HG02610 (cell line): ENCODE data around the gene GAGE12J.
"Not testable (repeated sequence)": the region's sequence is repeated elsewhere in the genome, so short reads cannot be mapped to it uniquely, and the experiment has no call there.

Source experiments
- ATAC-seq: cut with Tn5 transposase; IDR thresholded peaks from one replicate; pipeline ENCODE4 v1.9.1; 2021; ENCODE audit warnings: mild to moderate bottlenecking, moderate library complexity; ENCODE audit not compliant: unreplicated experiment

The GAGE12J gene

GRCh38 chrX:49321737-49322136, at the start of gene GAGE12J:
Gene GAGE12J (plus strand): TSS chrX:49322037. CDS start chrX:49323194, 1,157 bp downstream.
- not testable (repeated sequence) for ATAC-seq

- ATAC-seq, result no peak
Observed at GRCh38 chrX:49272421-49272820, 49.4 kb upstream of the GAGE12J start.

GRCh38 chrX:49273181-49273727, 48.6 kb upstream of the GAGE12J start:
- ATAC-seq, result no peak

- no peak for ATAC-seq
Observed at GRCh38 chrX:49276207-49276606, 45.6 kb upstream of the GAGE12J start.

GRCh38 chrX:49276671-49277534, 44.9 kb upstream of the GAGE12J start:
- ATAC-seq, result no peak

DNA sequence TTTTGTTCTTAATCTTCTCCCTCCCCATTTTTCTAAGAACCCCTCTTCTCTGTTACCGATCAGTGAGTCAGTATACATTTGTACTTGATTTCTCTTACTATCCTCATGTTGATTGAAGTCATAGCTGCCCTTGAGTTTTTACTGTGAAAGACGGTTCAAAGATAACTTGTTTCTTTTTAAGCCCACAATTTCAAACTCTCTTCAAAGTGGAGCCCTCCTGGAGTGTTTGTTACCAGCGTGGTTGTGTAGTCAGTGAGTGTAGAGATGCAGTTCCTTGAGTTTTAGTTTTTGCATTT, 44.4 kb upstream of the GAGE12J start:
- ATAC-seq, result no peak

- ATAC-seq, result no peak
Observed at GRCh38 chrX:49278081-49278480, 43.8 kb upstream of the GAGE12J start.

- ATAC-seq, result no peak
Observed at GRCh38 chrX:49282647-49283011, 39.2 kb upstream of the GAGE12J start.

GRCh38 chrX:49284212-49284611, 37.6 kb upstream of the GAGE12J start:
- no peak for ATAC-seq

DNA sequence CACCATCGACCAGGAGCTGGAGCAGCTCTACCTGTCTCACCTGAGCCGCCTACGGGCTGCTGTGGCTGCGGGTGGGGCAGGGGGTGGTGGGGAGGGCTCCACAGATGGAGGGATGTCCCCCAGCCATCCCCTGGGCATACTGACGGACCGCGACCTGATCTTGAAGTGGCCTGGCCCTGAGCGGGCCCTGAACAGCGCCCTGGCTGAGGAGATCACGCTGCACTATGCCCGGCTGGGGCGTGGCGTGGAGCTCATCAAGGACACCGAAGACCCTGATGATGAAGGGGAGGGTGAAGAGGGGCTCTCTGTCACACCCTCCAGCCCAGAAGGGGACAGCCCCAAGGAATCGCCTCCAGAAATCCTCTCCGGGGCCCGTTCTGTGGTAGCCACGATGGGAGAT, 35.7 kb upstream of the GAGE12J start:
- ATAC-seq, result no peak

- ATAC-seq, result no peak
Observed at GRCh38 chrX:49286581-49286980, 35.3 kb upstream of the GAGE12J start.

- ATAC-seq, result no peak
Observed at GRCh38 chrX:49287665-49288064, 34.2 kb upstream of the GAGE12J start.

- no peak for ATAC-seq
Observed at GRCh38 chrX:49290215-49290614, 31.6 kb upstream of the GAGE12J start.

- no peak for ATAC-seq
Observed at GRCh38 chrX:49291615-49292337, 30.1 kb upstream of the GAGE12J start.

DNA sequence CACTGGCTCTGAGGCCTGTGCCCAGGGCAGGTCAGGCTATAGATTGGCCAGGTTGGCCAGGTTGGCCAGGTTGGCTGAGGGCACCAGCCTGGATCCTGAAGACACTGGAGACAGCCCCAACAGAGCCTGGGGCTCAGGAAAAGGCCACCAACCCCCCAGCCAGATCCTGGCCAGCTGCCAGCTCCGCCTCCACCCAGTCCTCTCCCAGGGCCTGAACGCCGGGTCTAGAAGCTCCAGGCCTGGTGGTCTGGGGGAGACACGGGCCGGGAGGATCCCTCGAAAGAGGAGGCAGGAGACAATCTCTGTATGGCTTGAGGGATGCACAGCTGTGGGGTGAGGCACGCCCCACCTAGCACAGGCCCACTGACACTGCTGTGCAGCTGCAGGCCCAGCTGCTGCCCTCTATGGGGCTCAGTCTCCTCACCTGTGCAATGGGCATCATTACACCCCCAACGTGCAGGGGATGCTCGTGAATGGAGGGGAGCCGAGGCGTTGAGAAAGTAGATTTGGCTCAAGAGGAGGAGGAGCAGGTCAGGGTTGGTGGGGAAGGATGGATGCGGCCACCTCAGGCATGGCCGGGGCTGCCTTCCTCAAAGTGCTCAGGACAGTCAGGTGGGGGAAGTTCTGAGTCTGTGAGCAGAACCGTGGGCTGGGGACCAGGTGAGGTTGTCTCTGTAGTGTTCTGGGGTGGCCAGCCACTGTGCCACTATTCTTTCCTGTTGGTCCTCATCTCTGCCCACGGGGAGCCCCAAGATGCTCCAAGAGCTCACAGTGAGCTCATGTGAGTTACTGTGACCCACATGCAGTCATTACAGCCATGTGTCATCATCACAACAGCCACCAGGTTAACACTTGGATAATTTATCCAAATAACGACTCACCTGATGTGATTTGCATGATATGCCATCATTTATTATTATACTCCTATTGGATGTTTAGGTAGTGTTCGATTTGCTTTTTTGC, 29.2 kb upstream of the GAGE12J start:
- ATAC-seq, result no peak

- ATAC-seq, result not testable (repeated sequence)
Observed at GRCh38 chrX:49299293-49299692, 22.5 kb upstream of the GAGE12J start.

- no peak for ATAC-seq
Observed at GRCh38 chrX:49300703-49301102, 21.1 kb upstream of the GAGE12J start.

DNA sequence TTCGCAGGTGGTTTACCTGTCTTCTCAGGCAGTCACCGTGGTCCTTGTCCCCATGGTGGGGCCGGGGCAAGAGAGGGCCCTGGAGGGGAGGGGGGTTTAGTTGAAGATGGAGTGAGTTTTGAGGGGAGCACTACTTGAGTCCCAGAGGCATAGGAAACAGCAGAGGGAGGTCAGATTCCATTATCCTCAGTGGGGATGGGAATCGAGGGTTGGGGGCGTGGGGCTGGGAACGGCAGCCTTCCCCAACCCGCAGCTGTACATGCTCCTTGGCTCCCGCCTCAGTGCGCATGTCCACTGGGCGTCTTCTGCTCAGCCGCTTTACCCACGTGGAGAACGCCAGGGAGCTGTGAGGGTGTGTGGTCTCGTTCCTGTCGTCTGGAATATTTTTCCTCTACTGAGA, 18.5 kb upstream of the GAGE12J start, which contains the start of gene GAGE10:
Gene GAGE10 (plus strand): TSS at position 301 of the 400 bp plus-strand sequence. CDS start 1,214 bp downstream, outside the sequence.
- ATAC-seq, result no peak

GRCh38 chrX:49307775-49308174, 14.1 kb upstream of the GAGE12J start:
- ATAC-seq, result not testable (repeated sequence)

- ATAC-seq, result no peak
Observed at GRCh38 chrX:49308604-49309269, 13.1 kb upstream of the GAGE12J start.
